Gastrocnemius medialis (tissue), 4 donors: Measurements from ENCODE around the gene PRKCE. TPM values are rescaled to one million over a fixed set of nuclear protein-coding genes. Genes with fewer than 3 reads are reported as not detected.
"Not testable (repeated sequence)": the region's sequence is repeated elsewhere in the genome, so short reads cannot be mapped to it uniquely, and the experiment has no call there.

Experiments
- ATAC-seq, 2 donors: fragments of 150-250 bp; one replicate each; pipeline ENCODE4 v1.9.1; 2016
- DNase-seq, 2 donors: peaks; one replicate each; pipeline ENCODE4 v3.0.0-alpha.2; 2019
- H3K27ac ChIP-seq, 4 donors: fragments of 200-600 bp; sonication (generic); 1 replicate in 1 of 4; 2 replicates in 3 of 4; pipeline ENCODE4 v1.5.1; 2016 to 2018; ENCODE audit warnings: mild to moderate bottlenecking in 2 of 4, moderate library complexity in 1 of 4
- H3K27me3 ChIP-seq, 3 donors: fragments of 200-600 bp; sonication (generic) in 2 of 3; 1 replicate in 1 of 3; 2 replicates in 2 of 3; pipeline versions ENCODE4 v1.5.1 to v1.6.0; 2016 to 2019; ENCODE audit warnings: mild to moderate bottlenecking in 1 of 3, moderate library complexity in 1 of 3
- H3K36me3 ChIP-seq, 2 donors: fragments of 200-600 bp; sonication (generic) in 1 of 2; one replicate each; pipeline ENCODE4 v1.5.1; 2017 to 2018
- H3K4me1 ChIP-seq, 2 donors: fragments of 200-600 bp; sonication (generic) in 1 of 2; one replicate each; pipeline ENCODE4 v1.5.1; 2016 to 2017; ENCODE audit warnings: mild to moderate bottlenecking in 2 of 2
- H3K4me3 ChIP-seq, 4 donors: fragments of 200-600 bp; sonication (generic) in 3 of 4; 1 replicate in 1 of 4; 2 replicates in 3 of 4; pipeline ENCODE4 v1.5.1; 2016 to 2019; ENCODE audit warnings: mild to moderate bottlenecking in 2 of 4
- H3K9me3 ChIP-seq, 3 donors: fragments of 200-600 bp; sonication (generic) in 2 of 3; 1 replicate in 1 of 3; 2 replicates in 2 of 3; pipeline ENCODE4 v1.5.1; 2016 to 2019
- POLR2A ChIP-seq, 2 donors: fragments of 450-650 bp; IDR thresholded peaks; one replicate each; pipeline ENCODE4 v1.6.1; 2017; ENCODE audit warnings: antibody characterized with exemption in 2 of 2, mild to moderate bottlenecking in 2 of 2, moderate library complexity in 2 of 2
- in situ Hi-C, 4 donors: fragments of 200-750 bp; cut with MboI; loops; one replicate each; pipeline versions ENCODE4 v1.15.0 to v1.8.0; 2017; ENCODE audit warnings: low sequenced_read_pairs in 4 of 4
- intact Hi-C: fragments of 100-400 bp; cut with DNase I; formaldehyde crosslinking; loops from one replicate; pipeline ENCODE4 v1.15.1; 2023; ENCODE audit warnings: low total_unique reads
- total RNA-seq, 4 donors: library from RNA; depleted of rRNA; stranded (reverse); fragments of >200 nt; gene quantifications; one replicate each; pipeline versions ENCODE4 v1.1.0 to v1.2.3, GENCODE V29; 2016
- TF ChIP-seq, protein P1 (sequence below), 5 experiments: fragments of 450-650 bp in 3 of 5; fragments of 200-600 bp in 2 of 5; sonication (generic) in 2 of 5; IDR thresholded peaks in 4 of 5; conservative IDR thresholded peaks in 1 of 5; 1 replicate in 4 of 5; 2 replicates in 1 of 5; pipeline ENCODE4 v1.5.1; 2016 to 2019; ENCODE audit warnings: antibody characterized with exemption in 5 of 5, mild to moderate bottlenecking in 3 of 5, moderate library complexity in 3 of 5

The PRKCE gene
- total RNA-seq, 4 donors from 2014 or later = 5.8 to 28.9 (median 11.8) TPM

DNA sequence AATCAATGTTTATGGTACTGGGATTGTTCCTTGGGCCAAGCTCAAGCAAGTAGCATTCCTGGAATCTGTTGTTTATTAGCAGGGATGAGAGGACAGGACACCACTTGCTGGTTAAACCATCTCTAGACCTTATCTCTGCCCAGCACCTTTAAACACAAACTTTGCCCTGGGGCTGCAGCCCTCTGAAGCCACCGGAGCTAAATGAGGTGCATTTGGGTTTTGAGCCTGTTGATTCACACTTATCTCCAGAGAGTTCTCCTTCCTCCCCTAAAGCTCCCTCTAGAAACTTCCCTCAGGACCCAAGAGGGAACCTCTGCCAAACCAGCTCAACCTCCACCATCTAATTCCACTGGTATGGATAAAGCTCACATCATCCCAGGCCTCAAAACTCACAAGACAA, 551.0 kb downstream of the PRKCE start:
- Histone ChIP-seq H3K27ac (no peak overlapping the region), H3K36me3 (no peaks in the 10 kb centered on the region), H3K4me1 (peaks cover 0 to 7% of the 10 kb centered on the region in 2 donors), H3K4me3 (no peak overlapping the region), H3K9me3 (no peaks in the 10 kb centered on the region), H3K27me3 (no peaks in the 10 kb centered on the region)
- intact Hi-C loops (no loop called here), in situ Hi-C loops (no loop called here)
- ATAC-seq (no peak), DNase-seq (no peak)
- TF ChIP-seq, protein P1, sequence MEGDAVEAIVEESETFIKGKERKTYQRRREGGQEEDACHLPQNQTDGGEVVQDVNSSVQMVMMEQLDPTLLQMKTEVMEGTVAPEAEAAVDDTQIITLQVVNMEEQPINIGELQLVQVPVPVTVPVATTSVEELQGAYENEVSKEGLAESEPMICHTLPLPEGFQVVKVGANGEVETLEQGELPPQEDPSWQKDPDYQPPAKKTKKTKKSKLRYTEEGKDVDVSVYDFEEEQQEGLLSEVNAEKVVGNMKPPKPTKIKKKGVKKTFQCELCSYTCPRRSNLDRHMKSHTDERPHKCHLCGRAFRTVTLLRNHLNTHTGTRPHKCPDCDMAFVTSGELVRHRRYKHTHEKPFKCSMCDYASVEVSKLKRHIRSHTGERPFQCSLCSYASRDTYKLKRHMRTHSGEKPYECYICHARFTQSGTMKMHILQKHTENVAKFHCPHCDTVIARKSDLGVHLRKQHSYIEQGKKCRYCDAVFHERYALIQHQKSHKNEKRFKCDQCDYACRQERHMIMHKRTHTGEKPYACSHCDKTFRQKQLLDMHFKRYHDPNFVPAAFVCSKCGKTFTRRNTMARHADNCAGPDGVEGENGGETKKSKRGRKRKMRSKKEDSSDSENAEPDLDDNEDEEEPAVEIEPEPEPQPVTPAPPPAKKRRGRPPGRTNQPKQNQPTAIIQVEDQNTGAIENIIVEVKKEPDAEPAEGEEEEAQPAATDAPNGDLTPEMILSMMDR (IDR thresholded peaks at IDR 0.05 in 4 of 5, conservative IDR thresholded peaks at IDR 0.05 in 1 of 5) = no peak
- no peak for TF ChIP-seq POLR2A (IDR thresholded peaks at IDR 0.05)

DNA sequence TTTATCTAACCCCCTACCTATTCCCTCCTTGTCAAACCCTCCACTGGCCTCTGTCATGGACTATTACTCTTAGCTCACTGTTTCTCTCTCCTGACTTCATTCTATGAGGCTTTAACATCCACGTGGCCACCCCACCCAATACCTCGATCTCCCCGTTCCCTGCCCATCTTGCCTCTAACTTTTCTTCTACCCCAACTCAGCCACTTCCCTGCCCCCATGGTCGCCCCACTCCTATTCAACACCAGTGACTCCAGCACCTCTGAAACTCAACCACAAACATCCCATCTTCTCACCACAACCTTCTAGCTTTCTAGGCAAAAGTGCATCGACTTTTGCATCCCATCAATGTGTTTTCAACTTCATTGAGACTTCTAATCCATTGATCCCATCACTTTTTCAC, 551.5 kb downstream of the PRKCE start:
- Histone ChIP-seq H3K4me3 (no peak overlapping the region), H3K27ac (no peak overlapping the region), H3K27me3 (no peaks in the 10 kb centered on the region), H3K4me1 (peaks cover 0 to 7% of the 10 kb centered on the region in 2 donors), H3K36me3 (no peaks in the 10 kb centered on the region), H3K9me3 (no peaks in the 10 kb centered on the region)
- TF ChIP-seq POLR2A (IDR thresholded peaks at IDR 0.05) = no peak
- TF ChIP-seq, protein P1 (IDR thresholded peaks at IDR 0.05 in 4 of 5, conservative IDR thresholded peaks at IDR 0.05 in 1 of 5) = no peak
- ATAC-seq (no peak), DNase-seq (no peak)
- intact Hi-C loops (no loop called here), in situ Hi-C loops (no loop called here)

DNA sequence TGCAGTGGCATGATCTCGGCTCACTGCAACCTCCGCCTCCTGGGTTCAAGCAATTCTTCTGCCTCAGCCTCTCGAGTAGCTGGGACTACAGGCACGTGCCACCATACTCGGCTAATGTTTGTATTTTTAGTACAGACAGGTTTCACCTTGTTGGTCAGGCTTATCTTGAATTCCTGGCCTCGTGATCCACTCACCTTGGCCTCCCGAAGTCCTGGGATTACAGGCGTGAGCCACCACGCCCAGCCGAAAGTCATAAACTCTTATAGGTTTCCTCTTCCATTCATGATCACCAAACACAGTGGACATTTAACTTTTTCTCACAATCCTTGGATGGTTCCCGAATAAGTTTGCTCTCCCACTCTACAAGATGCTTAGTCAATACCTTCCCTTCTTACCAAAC, 552.2 kb downstream of the PRKCE start:
- intact Hi-C loops, ATAC-seq, H3K27me3 ChIP-seq: not testable (repeated sequence)

DNA sequence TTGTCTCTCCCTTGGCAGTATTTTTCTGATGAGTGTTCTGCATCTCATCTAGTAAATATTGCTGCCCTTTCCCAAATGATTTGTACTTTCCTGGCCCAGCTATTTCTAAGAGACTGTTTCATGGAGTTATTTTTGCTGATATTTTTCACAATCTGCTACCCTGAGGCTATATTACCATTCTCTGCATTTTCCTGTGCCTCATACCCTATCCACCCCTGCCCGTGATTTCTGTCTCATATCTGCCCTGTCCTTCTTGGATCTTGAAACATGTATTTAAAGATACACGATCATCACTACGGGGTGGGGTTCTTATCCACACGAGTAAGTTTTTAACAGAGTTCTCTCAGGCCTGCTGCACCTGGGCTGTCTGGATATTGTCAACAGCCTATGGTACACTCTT, 556.1 kb downstream of the PRKCE start:
- no peak overlapping the region for H3K27ac ChIP-seq
- H3K4me3 ChIP-seq = no peak overlapping the region
- H3K27me3 ChIP-seq = no peaks in the 10 kb centered on the region
- ATAC-seq = no peak
- intact Hi-C loops (no loop called here), in situ Hi-C loops (no loop called here)
- no peaks in the 10 kb centered on the region for H3K36me3 ChIP-seq
- H3K4me1 ChIP-seq = no peaks in the 10 kb centered on the region
- DNase-seq = no peak
- H3K9me3 ChIP-seq = no peaks in the 10 kb centered on the region
- TF ChIP-seq POLR2A (IDR thresholded peaks at IDR 0.05) = no peak
- TF ChIP-seq, protein P1 (IDR thresholded peaks at IDR 0.05 in 4 of 5, conservative IDR thresholded peaks at IDR 0.05 in 1 of 5) = no peak

More for the DNA sequence above, 552.2 kb downstream of the PRKCE start:
- H3K4me1 ChIP-seq, H3K36me3 ChIP-seq, in situ Hi-C loops, H3K4me3 ChIP-seq, H3K27ac ChIP-seq, H3K9me3 ChIP-seq, DNase-seq: not testable (repeated sequence)

DNA sequence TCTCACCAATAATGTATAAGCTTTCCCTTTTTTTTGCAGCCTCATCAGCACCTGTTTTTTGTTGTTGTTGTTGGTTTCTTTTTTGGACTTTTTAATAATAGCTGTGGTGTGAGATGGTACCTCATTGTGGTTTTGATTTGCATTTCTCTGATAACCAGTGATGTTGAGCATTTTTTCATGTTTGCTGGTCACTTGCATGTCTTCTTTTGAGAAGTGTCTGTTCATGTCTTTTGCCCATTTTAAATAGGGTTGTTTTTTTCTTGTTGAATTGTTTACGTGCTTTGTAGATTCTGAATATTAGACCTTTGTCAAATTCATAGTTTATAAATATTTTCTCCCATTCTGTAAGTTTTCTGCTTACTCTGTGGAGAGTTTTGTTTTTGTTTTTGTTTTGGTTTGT, 557.3 kb downstream of the PRKCE start:
- Histone ChIP-seq H3K27ac (no peak overlapping the region), H3K4me1 (no peaks in the 10 kb centered on the region), H3K4me3 (no peak overlapping the region), H3K27me3 (no peaks in the 10 kb centered on the region), H3K36me3 (no peaks in the 10 kb centered on the region), H3K9me3 (no peaks in the 10 kb centered on the region)
- DNase-seq (no peak), ATAC-seq (no peak)
- in situ Hi-C loops = no loop called here
- intact Hi-C loops = no loop called here
- TF ChIP-seq POLR2A (IDR thresholded peaks at IDR 0.05) = no peak
- TF ChIP-seq, protein P1 (IDR thresholded peaks at IDR 0.05 in 4 of 5, conservative IDR thresholded peaks at IDR 0.05 in 1 of 5) = no peak
